ENCODE measurements around the gene ZNF160. TPM values are rescaled to one million over a fixed set of nuclear protein-coding genes. Genes with fewer than 3 reads are reported as not detected.
"Not testable (repeated sequence)": the region's sequence is repeated elsewhere in the genome, so short reads cannot be mapped to it uniquely, and the experiment has no call there.

Gene ZNF160
- total RNA-seq, 1 donor from 2014 or later = 26.5 TPM

GRCh38 chr19:53034948-53035675 lies 68.1 kb downstream of the ZNF160 start:
- FAIRE-seq (no peak), DNase-seq (ENCODE audit: low spot score in 2 of 2) (no peak)

- FAIRE-seq (no peak), DNase-seq (ENCODE audit: low spot score in 2 of 2) (no peak)
Observed at GRCh38 chr19:53034054-53034453, 69.2 kb downstream of the ZNF160 start.

GRCh38 chr19:53028306-53028705 lies 74.9 kb downstream of the ZNF160 start:
- DNase-seq (ENCODE audit: low spot score in 2 of 2); FAIRE-seq: not testable (repeated sequence)

- DNase-seq (ENCODE audit: low spot score in 2 of 2) (no peak), FAIRE-seq (no peak)
Observed at GRCh38 chr19:53019684-53020083, 83.5 kb downstream of the ZNF160 start.

Other genes with a start within 250 kb of the ZNF160 start
- gene ZNF468, start 245.8 kb downstream of the ZNF160 start, total RNA-seq = 57.9 TPM
- 32.2 TPM for gene ZNF320, start 205.8 kb downstream of the ZNF160 start, total RNA-seq
- gene ZNF888, start 180.0 kb downstream of the ZNF160 start, total RNA-seq = 3.3 TPM
- gene ZNF816, start 140.5 kb downstream of the ZNF160 start, total RNA-seq = 2.4 TPM
- gene ERVV-1, start 89.5 kb downstream of the ZNF160 start, total RNA-seq = not detected
- not detected for gene ERVV-2, start 58.7 kb downstream of the ZNF160 start, total RNA-seq
- 23.6 TPM for gene ZNF415, start 29.5 kb upstream of the ZNF160 start, total RNA-seq
- 24.5 TPM for gene ZNF347, start 55.6 kb upstream of the ZNF160 start, total RNA-seq
- 6.1 TPM for gene ZNF665, start 89.9 kb upstream of the ZNF160 start, total RNA-seq
- gene ZNF677, start 151.5 kb upstream of the ZNF160 start, total RNA-seq = 35.5 TPM
- not detected for gene VN1R2, start 154.9 kb upstream of the ZNF160 start, total RNA-seq
- not detected for gene VN1R4, start 164.3 kb upstream of the ZNF160 start, total RNA-seq
- 23.6 TPM for gene ZNF845, start 230.3 kb upstream of the ZNF160 start, total RNA-seq

Data from frontal cortex (tissue), 4 donors.